GM12801 (cell line): Measurements from ENCODE around the gene USP15.

Experiments used
- CTCF ChIP-seq: IDR thresholded peaks from one replicate; pipeline ENCODE4 v1.5.1; 2011; ENCODE audit warnings: control low read depth; ENCODE audit not compliant: insufficient read length; ENCODE audit errors: extremely low read depth

The USP15 gene

GRCh38 chr12:62224601-62225000 is 35.6 kb upstream of the USP15 start:
- no peak for TF ChIP-seq CTCF

- no peak for TF ChIP-seq CTCF
Measured at GRCh38 chr12:62227091-62227490, 33.1 kb upstream of the USP15 start.

GRCh38 chr12:62230652-62231051 is 29.6 kb upstream of the USP15 start:
- no peak for TF ChIP-seq CTCF

- TF ChIP-seq CTCF = no peak
Measured at GRCh38 chr12:62232143-62232729, 28.0 kb upstream of the USP15 start.

- no peak for TF ChIP-seq CTCF
Measured at GRCh38 chr12:62233805-62234204, 26.4 kb upstream of the USP15 start.

- TF ChIP-seq CTCF = no peak
Measured at GRCh38 chr12:62239571-62239970, 20.6 kb upstream of the USP15 start.

GRCh38 chr12:62247281-62248045 is 12.7 kb upstream of the USP15 start:
- no peak for TF ChIP-seq CTCF
